Liver (tissue), 9 donors: Measurements from ENCODE around the gene CISD1. TPM values are rescaled to one million over a fixed set of nuclear protein-coding genes. Genes with fewer than 3 reads are reported as not detected.

Source experiments
- DNase-seq: peaks from one replicate; pipeline ENCODE4 v3.0.0-alpha.2; 2017; ENCODE audit warnings: low spot score
- H3K27ac ChIP-seq, 2 donors: one replicate each; pipeline ENCODE4 v1.7.0; 2013; ENCODE audit warnings: inconsistent platforms in 2 of 2, low read length in 2 of 2, control low read depth in 1 of 2, low read depth in 1 of 2, mild to moderate bottlenecking in 1 of 2
- H3K27me3 ChIP-seq, 4 donors: one replicate each; pipeline versions ENCODE4 v1.6.1 to v1.7.0; 2013; ENCODE audit warnings: low read length in 3 of 4, inconsistent platforms in 1 of 4, mild to moderate bottlenecking in 1 of 4, moderate library complexity in 1 of 4; ENCODE audit not compliant: control insufficient read depth in 4 of 4, insufficient read depth in 4 of 4
- H3K36me3 ChIP-seq, 4 donors: one replicate each; pipeline versions ENCODE4 v1.6.1 to v1.7.0; 2013; ENCODE audit warnings: low read length in 3 of 4, mild to moderate bottlenecking in 3 of 4, low read depth in 1 of 4, moderate library complexity in 1 of 4; ENCODE audit not compliant: control insufficient read depth in 4 of 4, insufficient read depth in 3 of 4
- H3K4me1 ChIP-seq, 4 donors: one replicate each; pipeline versions ENCODE4 v1.6.1 to v1.7.0; 2013; ENCODE audit warnings: low read length in 3 of 4, mild to moderate bottlenecking in 3 of 4, moderate library complexity in 1 of 4; ENCODE audit not compliant: control insufficient read depth in 4 of 4, insufficient read depth in 4 of 4
- H3K4me3 ChIP-seq, 3 donors: one replicate each; pipeline versions ENCODE4 v1.6.1 to v1.7.0; 2013; ENCODE audit warnings: low read length in 3 of 3, control low read depth in 1 of 3, low read depth in 1 of 3, mild to moderate bottlenecking in 1 of 3
- H3K9ac ChIP-seq, 2 donors: one replicate each; pipeline ENCODE4 v1.7.0; 2013; ENCODE audit warnings: low read length in 2 of 2, mild to moderate bottlenecking in 2 of 2, moderate library complexity in 2 of 2, control low read depth in 1 of 2, low read depth in 1 of 2
- H3K9me3 ChIP-seq, 4 donors: one replicate each; pipeline versions ENCODE4 v1.6.1 to v1.7.0; 2013; ENCODE audit warnings: low read length in 3 of 4; ENCODE audit not compliant: control insufficient read depth in 4 of 4
- CTCF ChIP-seq: fragments of 150-350 bp; IDR thresholded peaks from 2 replicates; pipeline ENCODE4 v1.5.1; 2017; ENCODE audit warnings: improper control_type of control experiment, low read depth, low read length; ENCODE audit not compliant: missing input control
- EGR1 ChIP-seq, 2 donors: IDR thresholded peaks; 2 replicates each; pipeline ENCODE4 v1.6.1; 2016 to 2018; ENCODE audit warnings: antibody characterized with exemption in 2 of 2, low read depth in 2 of 2
- FOXA1 ChIP-seq: IDR thresholded peaks from 2 replicates; pipeline ENCODE4 v1.6.1; 2016; ENCODE audit warnings: antibody characterized with exemption
- FOXA2 ChIP-seq: IDR thresholded peaks from 2 replicates; pipeline ENCODE4 v1.6.1; 2016; ENCODE audit warnings: antibody characterized with exemption
- GABPA ChIP-seq, 2 donors: IDR thresholded peaks in 1 of 2; conservative IDR thresholded peaks in 1 of 2; 2 replicates each; pipeline ENCODE4 v1.6.1; 2016; ENCODE audit warnings: antibody characterized with exemption in 2 of 2, mild to moderate bottlenecking in 1 of 2, moderate library complexity in 1 of 2
- HNF4A ChIP-seq, 2 donors: conservative IDR thresholded peaks; 2 replicates each; pipeline ENCODE4 v1.6.1; 2016; ENCODE audit warnings: antibody characterized with exemption in 2 of 2, mild to moderate bottlenecking in 2 of 2
- HNF4G ChIP-seq: IDR thresholded peaks from 2 replicates; pipeline ENCODE4 v1.6.1; 2016; ENCODE audit warnings: antibody characterized with exemption
- JUND ChIP-seq, 2 donors: IDR thresholded peaks; 2 replicates each; pipeline ENCODE4 v1.6.1; 2016; ENCODE audit warnings: antibody characterized with exemption in 2 of 2
- NR2F2 ChIP-seq: IDR thresholded peaks from 2 replicates; pipeline ENCODE4 v1.6.1; 2016; ENCODE audit warnings: antibody characterized with exemption
- RAD21 ChIP-seq, 2 donors: IDR thresholded peaks; 2 replicates each; pipeline ENCODE4 v1.6.1; 2016; ENCODE audit warnings: antibody characterized with exemption in 2 of 2, mild to moderate bottlenecking in 2 of 2
- RXRA ChIP-seq, 2 donors: IDR thresholded peaks; 2 replicates each; pipeline ENCODE4 v1.6.1; 2017 to 2018; ENCODE audit warnings: antibody characterized with exemption in 2 of 2, mild to moderate bottlenecking in 1 of 2
- SP1 ChIP-seq: IDR thresholded peaks from 2 replicates; pipeline ENCODE4 v1.6.1; 2018; ENCODE audit warnings: antibody characterized with exemption, mild to moderate bottlenecking
- TAF1 ChIP-seq: conservative IDR thresholded peaks from 2 replicates; pipeline ENCODE4 v1.6.1; 2016; ENCODE audit warnings: antibody characterized with exemption, mild to moderate bottlenecking
- YY1 ChIP-seq: IDR thresholded peaks from 2 replicates; pipeline ENCODE4 v1.6.1; 2016; ENCODE audit warnings: antibody characterized with exemption, mild to moderate bottlenecking
- ZBTB33 ChIP-seq: IDR thresholded peaks from 2 replicates; pipeline ENCODE4 v1.6.1; 2016; ENCODE audit warnings: antibody characterized with exemption
- WGBS: extraction: QIAGEN DNeasy Blood & Tissue Kit; methylation state at CpG from one replicate; pipeline ENCODE4 v1.1.7; 2013; 5-methylcytosine and 5-hydroxymethylcytosine counted together
- polyA plus RNA-seq, 2 donors: library from polyadenylated mRNA; stranded (reverse) in 1 of 2; unstranded in 1 of 2; fragments of 200-250 nt in 1 of 2; fragments of >200 nt in 1 of 2; fragmentation: Nextera tagmentation in 1 of 2; extraction: Ambion mirVana in 1 of 2; gene quantifications; one replicate each; pipeline versions ENCODE4 v1.2.1 to v1.2.3, GENCODE V29; 2013 to 2015
- total RNA-seq, 2 donors: library from RNA; depleted of rRNA; stranded (reverse); fragments of >200 nt; gene quantifications; one replicate each; pipeline ENCODE4 v1.2.3, GENCODE V29; 2014
- TF ChIP-seq, protein P1 (sequence below): IDR thresholded peaks from 2 replicates; pipeline ENCODE4 v1.6.1; 2016; ENCODE audit warnings: antibody characterized with exemption
- donor health status: healthy.
- donor health status: healthy.
- donor health status: healthy.
- donor health status: healthy.
- donor health status: healthy.

Gene CISD1
- total and polyA plus RNA-seq, 4 donors: 8.5 to 141 (median 15.5) TPM

- TF ChIP-seq FOXA1: no peak
- TF ChIP-seq EGR1 (IDR thresholded peaks at IDR 0.05; ENCODE audit: low read depth in 2 of 2): no peak
- TF ChIP-seq RXRA (IDR thresholded peaks at IDR 0.05): no peak
- no peak for TF ChIP-seq FOXA2
- no peak for TF ChIP-seq SP1
- no peak for TF ChIP-seq GABPA (IDR thresholded peaks at IDR 0.05 in 1 of 2, conservative IDR thresholded peaks at IDR 0.05 in 1 of 2)
- TF ChIP-seq TAF1: no peak
- no peak for TF ChIP-seq JUND (IDR thresholded peaks at IDR 0.05)
- TF ChIP-seq, protein P1, sequence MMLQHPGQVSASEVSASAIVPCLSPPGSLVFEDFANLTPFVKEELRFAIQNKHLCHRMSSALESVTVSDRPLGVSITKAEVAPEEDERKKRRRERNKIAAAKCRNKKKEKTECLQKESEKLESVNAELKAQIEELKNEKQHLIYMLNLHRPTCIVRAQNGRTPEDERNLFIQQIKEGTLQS: no peak
- no peak for TF ChIP-seq HNF4A (conservative IDR thresholded peaks at IDR 0.05)
- TF ChIP-seq HNF4G: no peak
- no peak for TF ChIP-seq YY1
- no peak for TF ChIP-seq ZBTB33
- TF ChIP-seq RAD21 (IDR thresholded peaks at IDR 0.05): no peak
- no peak for TF ChIP-seq CTCF
- Histone ChIP-seq H3K27me3 (no peaks in the 10 kb centered on the region), H3K4me1 (peaks cover 0 to 2% (median 0%) of the 10 kb centered on the region in 4 donors), H3K9me3 (no peaks in the 10 kb centered on the region), H3K27ac (no peak overlapping the region), H3K9ac (no peak overlapping the region), H3K4me3 (no peak overlapping the region), H3K36me3 (peaks cover 0 to 3% (median 2%) of the 10 kb centered on the region in 4 donors)
- 89% methylated on average over 4 of the region's 4 CpGs for WGBS
- no peak for DNase-seq
Observed at GRCh38 chr10:58240531-58240930, 28.4 kb upstream of the CISD1 start.

- Histone ChIP-seq H3K9ac (no peak overlapping the region), H3K27ac (no peak overlapping the region), H3K36me3 (peaks cover 0 to 3% (median 2%) of the 10 kb centered on the region in 4 donors), H3K4me3 (no peak overlapping the region), H3K9me3 (no peaks in the 10 kb centered on the region), H3K4me1 (peaks cover 0 to 2% (median 0%) of the 10 kb centered on the region in 4 donors), H3K27me3 (no peaks in the 10 kb centered on the region)
- WGBS: 79% methylated on average over 3 of the region's 3 CpGs
- no peak for DNase-seq
- TF ChIP-seq ZBTB33: no peak
- TF ChIP-seq NR2F2: no peak
Observed at GRCh38 chr10:58241346-58241745, 27.6 kb upstream of the CISD1 start.
